Lower leg skin (tissue), 3 donors: ENCODE data around the gene CDKAL1.

Source experiments
- POLR2A ChIP-seq, 2 donors: fragments of 450-650 bp; IDR thresholded peaks; one replicate each; pipeline ENCODE4 v1.6.1; 2016 to 2017; ENCODE audit warnings: antibody characterized with exemption in 2 of 2, mild to moderate bottlenecking in 1 of 2, moderate library complexity in 1 of 2
- TF ChIP-seq, protein P1 (sequence below), 3 donors: fragments of 450-650 bp; IDR thresholded peaks; one replicate each; pipeline ENCODE4 v1.5.1; 2016; ENCODE audit warnings: antibody characterized with exemption in 3 of 3, mild to moderate bottlenecking in 3 of 3, moderate library complexity in 2 of 3

DNA sequence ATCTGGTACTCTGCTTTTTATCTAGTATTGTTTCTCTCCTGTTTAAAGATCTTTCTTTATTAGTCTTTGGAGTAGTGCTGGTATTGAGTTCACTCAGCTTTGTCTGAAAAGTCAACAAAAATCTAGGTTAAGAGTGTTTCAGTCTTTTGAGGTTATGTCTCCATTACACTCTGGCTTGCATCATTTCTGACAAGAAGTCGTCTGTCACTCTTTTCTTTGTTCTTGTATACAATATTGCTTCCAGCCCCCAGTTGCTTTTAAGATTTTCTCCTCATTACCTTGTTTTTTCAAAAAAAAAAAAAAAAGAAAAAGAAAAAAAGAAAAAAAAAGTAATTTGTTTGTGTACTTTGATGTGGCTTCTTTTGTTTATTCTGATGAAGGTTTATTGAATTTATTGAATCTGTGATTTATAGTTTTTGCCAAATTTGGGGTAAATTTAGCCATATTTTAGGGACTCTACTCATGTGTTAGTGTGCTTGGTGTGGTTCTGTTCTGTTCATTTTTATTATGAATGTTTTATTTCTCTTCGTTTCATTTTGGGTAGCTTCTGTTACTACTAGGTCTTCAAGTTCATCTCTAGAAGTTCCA is 408.9 kb downstream of the CDKAL1 start:
- TF ChIP-seq, protein P1, sequence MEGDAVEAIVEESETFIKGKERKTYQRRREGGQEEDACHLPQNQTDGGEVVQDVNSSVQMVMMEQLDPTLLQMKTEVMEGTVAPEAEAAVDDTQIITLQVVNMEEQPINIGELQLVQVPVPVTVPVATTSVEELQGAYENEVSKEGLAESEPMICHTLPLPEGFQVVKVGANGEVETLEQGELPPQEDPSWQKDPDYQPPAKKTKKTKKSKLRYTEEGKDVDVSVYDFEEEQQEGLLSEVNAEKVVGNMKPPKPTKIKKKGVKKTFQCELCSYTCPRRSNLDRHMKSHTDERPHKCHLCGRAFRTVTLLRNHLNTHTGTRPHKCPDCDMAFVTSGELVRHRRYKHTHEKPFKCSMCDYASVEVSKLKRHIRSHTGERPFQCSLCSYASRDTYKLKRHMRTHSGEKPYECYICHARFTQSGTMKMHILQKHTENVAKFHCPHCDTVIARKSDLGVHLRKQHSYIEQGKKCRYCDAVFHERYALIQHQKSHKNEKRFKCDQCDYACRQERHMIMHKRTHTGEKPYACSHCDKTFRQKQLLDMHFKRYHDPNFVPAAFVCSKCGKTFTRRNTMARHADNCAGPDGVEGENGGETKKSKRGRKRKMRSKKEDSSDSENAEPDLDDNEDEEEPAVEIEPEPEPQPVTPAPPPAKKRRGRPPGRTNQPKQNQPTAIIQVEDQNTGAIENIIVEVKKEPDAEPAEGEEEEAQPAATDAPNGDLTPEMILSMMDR (IDR thresholded peaks at IDR 0.05): no peak
- TF ChIP-seq POLR2A (IDR thresholded peaks at IDR 0.05): no peak
